Ovary (tissue), 9 donors: ENCODE data around the gene MAD1L1. TPM values are rescaled to one million over a fixed set of nuclear protein-coding genes. Genes with fewer than 3 reads are reported as not detected.
A peak's percentile ranks its signal among the peaks of the same experiment; 100 is the strongest.

Experiments used
- DNase-seq, 5 donors: peaks; one replicate each; pipeline ENCODE4 v3.0.0-alpha.2; 2019 to 2020
- H3K27ac ChIP-seq, 2 donors: fragments of 200-600 bp; one replicate each; pipeline versions ENCODE4 v1.5.1 to v1.8.0; 2019 to 2022
- H3K27me3 ChIP-seq: fragments of 200-600 bp; one replicate; pipeline ENCODE4 v1.8.0; 2022
- H3K36me3 ChIP-seq: fragments of 200-600 bp; sonication (generic); one replicate; pipeline ENCODE4 v1.5.1; 2019
- H3K4me1 ChIP-seq: one replicate; pipeline ENCODE4 v1.8.1; 2013; ENCODE audit warnings: mild to moderate bottlenecking, moderate library complexity; ENCODE audit not compliant: insufficient read depth
- H3K4me3 ChIP-seq: fragments of 200-600 bp; sonication (generic); one replicate; pipeline ENCODE4 v1.5.1; 2017
- H3K9me3 ChIP-seq, 2 donors: fragments of 200-600 bp in 1 of 2; sonication (generic) in 1 of 2; one replicate each; pipeline versions ENCODE4 v1.5.1 to v1.8.1; 2013 to 2019; ENCODE audit warnings: mild to moderate bottlenecking in 1 of 2, moderate library complexity in 1 of 2
- EP300 ChIP-seq: sonication (generic); formaldehyde crosslinking; IDR thresholded peaks from one replicate; pipeline ENCODE4 v1.6.1; 2017; ENCODE audit warnings: antibody characterized with exemption
- POLR2A ChIP-seq: fragments of 450-650 bp; IDR thresholded peaks from one replicate; pipeline ENCODE4 v1.6.1; 2017; ENCODE audit warnings: antibody characterized with exemption, mild to moderate bottlenecking, moderate library complexity
- WGBS, 3 donors: extraction: QIAGEN DNeasy Blood & Tissue Kit in 1 of 3; methylation state at CpG; one replicate each; pipeline versions ENCODE4 v1.1.5 to v1.1.7; 2013 to 2017; 5-methylcytosine and 5-hydroxymethylcytosine counted together
- intact Hi-C, 4 donors: fragments of 100-400 bp; cut with DNase I; formaldehyde crosslinking; loops; one replicate each; pipeline versions ENCODE4 v1.11.0 to v1.15.1; 2022 to 2023
- polyA plus RNA-seq, 2 donors: library from polyadenylated mRNA; stranded (reverse); fragments of 200-250 nt in 1 of 2; fragments of 350-450 nt in 1 of 2; fragmentation: Illumina TruSeq in 1 of 2; extraction: RNeasy Lipid Tissue Mini Kit (QIAGEN cat#74804) in 1 of 2; gene quantifications; one replicate each; pipeline ENCODE4 v1.2.3, GENCODE V29; 2013 to 2014
- total RNA-seq, 7 donors: library from RNA; depleted of rRNA in 2 of 7; stranded (reverse); fragments of >200 nt in 2 of 7; fragmentation: NEBNext Ultra II Directional in 3 of 7; extraction: Animal tissue kit (Norgen Biotek cat#: 25700) in 3 of 7; gene quantifications; one replicate each; pipeline versions ENCODE4 v1.1.0 to v1.2.4, GENCODE V29; 2016 to 2023
- TF ChIP-seq, protein P1 (sequence below), 3 donors: fragments of 450-650 bp in 2 of 3; fragments of 200-600 bp in 1 of 3; IDR thresholded peaks; one replicate each; pipeline versions ENCODE4 v1.5.1 to v1.8.0; 2016 to 2022; ENCODE audit warnings: antibody characterized with exemption in 3 of 3, mild to moderate bottlenecking in 1 of 3
- donor health status: DM: no; HTN: no; CAD: no; lungs with moderate emphysema.
- donor health status: DM: no; HTN: no; CAD: no.
- donor health status: Bipolar disorder and iron deficiency.
- donor health status: DM: yes; HTN: yes; CAD: no.
- donor health status: DM: no; HTN: no; CAD: no.
- donor health status: DM: yes; HTN: yes; CAD: no.

The MAD1L1 gene
- total and polyA plus RNA-seq, 9 donors, result 5.9 to 36.6 (median 22.8) TPM

DNA sequence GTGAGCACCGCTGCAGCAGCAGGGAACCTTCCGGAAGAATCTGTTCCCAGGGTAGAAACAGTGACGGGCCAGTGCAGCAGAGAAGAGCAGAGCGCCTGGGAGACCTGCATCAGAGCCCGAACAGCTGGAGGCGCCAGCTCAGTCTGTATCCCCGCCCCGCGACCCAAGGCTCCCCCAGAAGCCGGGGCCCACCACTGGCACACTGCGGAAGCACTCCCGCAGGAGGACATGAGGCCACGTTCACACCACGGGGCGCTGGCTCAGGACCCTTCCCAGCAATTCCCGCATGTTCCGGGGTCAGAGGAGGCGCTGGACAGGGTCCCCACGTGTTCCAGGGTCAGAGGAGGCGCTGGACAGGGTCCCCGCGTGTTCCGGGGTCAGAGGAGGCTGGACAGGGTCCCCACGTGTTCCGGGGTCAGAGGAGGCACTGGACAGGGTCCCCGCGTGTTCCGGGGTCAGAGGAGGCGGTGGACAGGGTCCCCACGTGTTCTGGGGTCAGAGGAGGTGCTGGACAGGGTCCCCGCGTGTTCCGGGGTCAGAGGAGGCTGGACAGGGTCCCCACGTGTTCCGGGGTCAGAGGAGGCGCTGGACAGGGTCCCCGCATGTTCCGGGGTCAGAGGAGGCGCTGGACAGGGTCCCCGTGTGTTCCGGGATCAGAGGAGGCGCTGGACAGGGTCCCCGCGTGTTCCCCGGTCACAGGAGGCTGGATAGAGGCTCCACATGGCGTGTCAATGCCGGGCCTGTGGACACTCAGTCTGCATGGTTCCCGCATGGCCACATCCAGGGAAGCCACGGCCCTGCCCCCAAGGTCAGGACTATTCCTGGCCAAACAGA, 117.6 kb downstream of the MAD1L1 start:
- Histone ChIP-seq H3K9me3 (no peaks in the 10 kb centered on the region), H3K36me3 (no peaks in the 10 kb centered on the region), H3K27me3 (no peaks in the 10 kb centered on the region), H3K4me3 (no peak overlapping the region), H3K4me1 (peaks cover 21% of the 10 kb centered on the region), H3K27ac (no peak overlapping the region)
- WGBS, 3 donors, result 94 to 96% (median 96%) methylated on average over 48 to 49 of the region's 49 CpGs
- TF ChIP-seq EP300 (no peak), POLR2A (no peak)
- TF ChIP-seq, protein P1, sequence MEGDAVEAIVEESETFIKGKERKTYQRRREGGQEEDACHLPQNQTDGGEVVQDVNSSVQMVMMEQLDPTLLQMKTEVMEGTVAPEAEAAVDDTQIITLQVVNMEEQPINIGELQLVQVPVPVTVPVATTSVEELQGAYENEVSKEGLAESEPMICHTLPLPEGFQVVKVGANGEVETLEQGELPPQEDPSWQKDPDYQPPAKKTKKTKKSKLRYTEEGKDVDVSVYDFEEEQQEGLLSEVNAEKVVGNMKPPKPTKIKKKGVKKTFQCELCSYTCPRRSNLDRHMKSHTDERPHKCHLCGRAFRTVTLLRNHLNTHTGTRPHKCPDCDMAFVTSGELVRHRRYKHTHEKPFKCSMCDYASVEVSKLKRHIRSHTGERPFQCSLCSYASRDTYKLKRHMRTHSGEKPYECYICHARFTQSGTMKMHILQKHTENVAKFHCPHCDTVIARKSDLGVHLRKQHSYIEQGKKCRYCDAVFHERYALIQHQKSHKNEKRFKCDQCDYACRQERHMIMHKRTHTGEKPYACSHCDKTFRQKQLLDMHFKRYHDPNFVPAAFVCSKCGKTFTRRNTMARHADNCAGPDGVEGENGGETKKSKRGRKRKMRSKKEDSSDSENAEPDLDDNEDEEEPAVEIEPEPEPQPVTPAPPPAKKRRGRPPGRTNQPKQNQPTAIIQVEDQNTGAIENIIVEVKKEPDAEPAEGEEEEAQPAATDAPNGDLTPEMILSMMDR (IDR thresholded peaks at IDR 0.05), result no peak
- intact Hi-C loops, result no loop called here
- DNase-seq, result no peak

DNA sequence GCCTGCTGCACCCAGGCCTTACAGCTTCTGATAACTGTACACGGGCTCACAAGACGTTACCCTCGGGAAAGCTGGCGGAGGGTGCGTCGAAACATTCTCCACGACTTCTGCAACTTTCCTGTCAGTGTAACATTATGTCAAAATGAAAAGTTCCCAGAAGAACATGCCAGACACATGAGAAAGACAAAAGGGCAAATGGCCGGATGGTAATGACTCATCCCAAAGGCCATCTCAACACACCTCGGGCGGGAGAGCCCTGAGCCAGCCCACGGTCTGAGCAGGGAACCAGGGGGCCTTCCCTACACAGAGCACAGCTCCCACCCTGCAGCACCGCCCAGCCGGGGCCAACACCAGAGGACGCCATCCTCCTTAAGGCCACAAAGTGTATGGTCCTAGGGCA, 118.7 kb downstream of the MAD1L1 start:
- intact Hi-C loops, result no loop called here
- no peak for DNase-seq
- Histone ChIP-seq H3K4me3 (no peak overlapping the region), H3K4me1 (peaks cover 19% of the 10 kb centered on the region), H3K27ac (no peak overlapping the region), H3K36me3 (no peaks in the 10 kb centered on the region), H3K9me3 (no peaks in the 10 kb centered on the region), H3K27me3 (no peaks in the 10 kb centered on the region)
- TF ChIP-seq EP300 (no peak), POLR2A (no peak)
- TF ChIP-seq, protein P1 (IDR thresholded peaks at IDR 0.05), result no peak
- 80 to 87% (median 85%) methylated on average over 14 of the region's 14 CpGs for WGBS, 3 donors

DNA sequence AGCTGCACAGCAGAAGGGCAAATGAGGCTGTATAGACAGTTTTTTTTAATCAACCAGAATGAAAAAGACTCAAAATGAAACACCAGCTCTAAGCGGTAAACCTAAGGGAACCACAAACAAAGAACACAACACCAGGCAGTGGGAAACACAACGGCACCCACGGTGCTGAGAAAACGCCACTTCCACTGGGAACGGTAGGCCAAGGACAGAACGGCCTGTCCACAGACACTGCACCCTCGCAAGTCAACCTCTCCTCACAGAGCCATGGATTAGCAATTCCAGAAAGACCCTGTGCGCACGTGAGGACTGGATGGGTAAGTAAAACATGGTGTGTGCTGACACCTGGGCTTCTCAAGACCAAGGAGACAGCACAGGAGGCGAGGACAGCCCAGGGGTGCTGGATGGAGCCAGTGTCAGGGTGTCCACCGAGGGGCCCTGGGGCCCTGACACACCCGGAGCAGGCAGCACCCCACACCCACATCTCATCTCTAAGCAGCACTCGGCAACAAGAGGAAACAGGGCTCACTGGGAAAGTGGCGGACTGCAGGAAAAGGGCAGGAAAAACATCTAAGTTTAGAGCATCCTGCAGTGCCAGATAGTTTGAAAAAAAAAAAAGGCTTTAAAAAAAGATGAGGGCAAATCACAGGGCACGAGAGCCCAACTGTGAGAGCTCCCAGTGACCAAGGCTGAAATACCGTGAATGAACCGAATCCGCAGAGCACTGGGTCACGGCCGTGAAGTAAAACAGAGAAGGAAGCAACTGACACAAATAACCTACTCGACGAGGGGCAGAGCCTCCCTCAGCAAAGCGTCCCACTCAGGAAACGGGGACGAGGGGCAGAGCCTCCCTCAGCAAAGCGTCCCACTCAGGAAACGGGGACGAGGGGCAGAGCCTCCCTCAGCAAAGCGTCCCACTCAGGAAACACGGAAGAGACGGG, 120.2 kb downstream of the MAD1L1 start:
- Histone ChIP-seq H3K4me3 (no peak overlapping the region), H3K9me3 (no peaks in the 10 kb centered on the region), H3K27me3 (no peaks in the 10 kb centered on the region), H3K27ac (no peak overlapping the region), H3K36me3 (no peaks in the 10 kb centered on the region), H3K4me1 (peaks cover 10% of the 10 kb centered on the region)
- intact Hi-C loops, result no loop called here
- DNase-seq, result no peak
- WGBS, 3 donors, result 82 to 86% (median 82%) methylated on average over 31 of the region's 31 CpGs
- TF ChIP-seq EP300, result no peak

DNA sequence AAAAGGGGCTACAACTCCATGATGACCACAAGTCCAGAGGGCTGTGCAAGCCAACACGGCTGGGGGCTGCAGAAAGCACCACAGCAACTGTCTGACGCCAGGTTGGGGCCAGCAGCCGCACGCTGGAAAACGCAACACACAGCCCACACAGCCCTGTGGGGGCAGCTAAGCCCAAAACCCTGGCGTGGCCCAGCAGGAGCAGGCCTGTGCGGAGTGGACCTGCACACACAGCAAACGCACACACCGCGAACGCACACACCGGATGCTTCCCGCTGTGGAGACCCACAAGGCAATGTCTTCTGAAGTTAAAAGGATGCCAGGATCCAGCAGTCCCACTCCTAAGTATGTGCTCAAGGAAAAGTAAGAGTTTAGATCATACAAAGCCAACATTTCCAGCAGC, 121.2 kb downstream of the MAD1L1 start:
- no peak overlapping the region for H3K27ac ChIP-seq
- no peaks in the 10 kb centered on the region for H3K9me3 ChIP-seq
- WGBS, 3 donors, result 95% methylated on average over 13 of the region's 13 CpGs
- H3K27me3 ChIP-seq, result no peaks in the 10 kb centered on the region
- TF ChIP-seq, protein P1 (IDR thresholded peaks at IDR 0.05), result no peak
- TF ChIP-seq EP300 (no peak), POLR2A (no peak)
- peak in 1 of 5 donors; percentile 23 for DNase-seq
- H3K4me1 ChIP-seq, result peaks cover 5% of the 10 kb centered on the region
- H3K36me3 ChIP-seq, result no peaks in the 10 kb centered on the region
- intact Hi-C loops, result no loop called here
- H3K4me3 ChIP-seq, result no peak overlapping the region
